ENCODE data around the gene CASKIN1.
"Not testable (repeated sequence)": the region's sequence is repeated elsewhere in the genome, so short reads cannot be mapped to it uniquely, and the experiment has no call there.

Gene CASKIN1

DNA sequence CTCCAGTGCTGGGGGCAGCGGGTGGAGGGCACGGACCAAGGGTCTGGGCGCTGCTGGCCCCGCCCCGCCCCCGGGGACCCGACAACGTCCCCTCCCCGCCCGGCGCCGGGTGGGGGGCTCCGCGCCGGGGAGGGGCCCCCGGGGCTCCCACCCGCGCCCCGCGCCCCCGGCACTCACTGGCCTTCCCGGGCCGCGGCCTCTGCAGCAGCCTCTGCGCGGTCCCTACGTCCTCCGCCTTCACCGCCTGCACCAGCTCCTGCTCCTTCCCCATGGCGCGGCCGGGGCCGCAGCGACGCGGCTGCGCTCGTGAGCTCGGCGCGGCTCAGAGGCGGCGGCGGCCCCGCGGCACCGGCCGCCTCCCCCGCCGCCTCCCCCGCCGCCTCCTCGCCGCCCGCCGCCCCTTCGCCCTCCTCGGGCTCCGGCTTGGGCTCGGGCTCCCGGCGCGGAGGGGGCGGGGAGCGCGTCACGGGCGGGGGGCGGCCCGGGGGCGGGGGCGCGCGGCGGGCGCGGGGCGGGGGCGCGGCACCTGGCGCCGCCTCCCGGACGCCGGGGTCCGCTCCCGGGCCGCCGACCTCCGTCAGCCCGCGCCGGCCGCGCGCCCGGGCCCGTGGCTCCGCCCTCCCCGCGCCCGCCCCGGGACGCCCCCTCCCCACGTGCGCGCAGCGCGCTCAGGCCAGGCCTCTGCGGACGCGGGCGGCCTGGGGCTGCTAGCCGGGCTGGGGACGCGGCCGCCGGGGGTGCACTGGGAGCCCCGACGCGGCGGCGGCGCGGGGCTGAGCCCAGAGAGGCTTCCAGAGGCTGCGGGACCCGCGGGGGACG, at the start of gene CASKIN1:
Gene CASKIN1, minus strand, starts transcription at position 444 of the 819 bp plus-strand sequence. Its CDS starts 173 bp downstream, at position 271.
- DNase-seq: no peak

DNA sequence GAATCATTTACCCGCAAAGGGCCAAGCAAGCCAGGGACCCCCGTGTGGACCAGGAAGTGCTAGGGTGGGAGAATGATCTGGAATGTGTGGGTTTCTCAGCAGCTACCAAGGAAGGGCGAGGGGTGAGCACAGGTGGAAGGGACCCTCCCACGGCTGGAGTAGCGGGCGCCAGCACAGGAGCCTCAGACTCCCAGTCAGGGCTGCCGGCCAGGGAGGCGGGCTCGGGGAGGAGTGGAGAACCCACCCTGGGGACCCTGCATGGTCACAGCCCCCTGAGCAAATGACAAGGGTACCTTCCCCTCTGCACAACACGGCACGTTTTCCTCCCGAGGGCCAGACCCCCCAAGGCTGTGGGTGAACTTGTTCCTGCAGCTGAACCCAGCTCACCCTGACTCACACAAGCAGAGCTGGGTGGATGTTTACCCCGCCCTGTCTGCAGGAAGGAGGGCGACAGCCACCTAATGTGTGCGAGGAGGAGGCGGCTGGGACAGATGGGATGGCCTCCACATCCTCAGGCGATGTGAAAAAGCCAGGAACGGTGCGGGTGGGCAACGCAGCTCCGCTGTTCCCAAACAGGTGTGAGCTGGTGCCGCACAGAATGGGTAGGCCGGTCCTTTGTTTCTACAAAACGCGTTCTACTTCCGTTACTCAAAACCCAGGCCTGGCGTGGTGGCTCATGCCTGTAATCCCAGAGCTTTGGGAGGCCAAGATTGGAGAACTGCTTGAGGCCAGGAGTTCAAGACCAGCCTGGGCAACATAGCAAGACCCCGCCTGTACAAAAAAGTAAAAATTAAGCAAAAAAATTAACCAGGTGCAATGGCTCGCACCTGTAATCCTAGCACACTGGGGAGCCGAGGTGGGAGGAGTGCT, 48.8 kb upstream of the CASKIN1 start:
- DNase-seq: no peak

DNA sequence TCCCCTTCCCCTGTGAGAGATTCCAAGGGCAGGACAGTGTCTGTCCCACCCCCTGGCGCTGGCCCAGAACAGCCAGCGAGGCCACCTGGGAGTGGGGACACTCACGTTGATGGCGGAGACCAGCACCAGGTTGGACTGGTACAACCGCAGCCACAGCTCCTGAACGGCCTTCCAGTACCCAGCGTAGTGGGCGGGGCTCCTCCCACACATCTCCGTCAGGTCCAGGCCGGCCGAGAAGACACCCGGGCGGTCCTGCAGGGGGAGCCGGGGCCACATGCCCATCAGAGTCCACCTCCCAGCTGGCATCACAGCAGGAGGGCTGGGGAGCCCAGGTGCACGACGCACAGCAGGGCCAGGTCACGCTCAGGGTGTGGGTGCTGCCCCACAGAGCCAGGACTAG, 47.9 kb upstream of the CASKIN1 start:
- DNase-seq: no peak

DNA sequence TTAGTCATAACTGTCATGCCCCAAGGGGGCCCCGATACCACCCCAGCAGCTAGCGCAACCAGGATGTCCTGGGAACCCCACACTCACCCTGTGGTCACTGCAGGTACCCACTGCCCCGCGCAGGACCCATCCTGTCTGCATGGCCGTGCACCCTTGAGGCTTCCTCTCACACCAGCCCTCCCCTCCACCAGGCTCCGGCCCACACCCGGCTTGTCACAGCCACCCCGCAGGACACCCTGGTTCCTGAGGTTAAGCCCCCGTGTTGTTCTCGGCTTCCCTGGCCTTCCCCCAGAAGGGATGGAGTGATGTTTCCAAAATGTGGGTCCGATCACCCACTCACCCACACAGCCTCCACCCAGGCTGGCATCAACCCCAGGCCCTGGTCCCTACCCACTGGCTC, 47.4 kb upstream of the CASKIN1 start:
- no peak for DNase-seq

- no peak for DNase-seq
These were observed 46.7 kb upstream of the CASKIN1 start for GRCh38 chr16:2243031-2243528.

GRCh38 chr16:2242598-2242997, 46.2 kb upstream of the CASKIN1 start:
- DNase-seq: no peak

DNA sequence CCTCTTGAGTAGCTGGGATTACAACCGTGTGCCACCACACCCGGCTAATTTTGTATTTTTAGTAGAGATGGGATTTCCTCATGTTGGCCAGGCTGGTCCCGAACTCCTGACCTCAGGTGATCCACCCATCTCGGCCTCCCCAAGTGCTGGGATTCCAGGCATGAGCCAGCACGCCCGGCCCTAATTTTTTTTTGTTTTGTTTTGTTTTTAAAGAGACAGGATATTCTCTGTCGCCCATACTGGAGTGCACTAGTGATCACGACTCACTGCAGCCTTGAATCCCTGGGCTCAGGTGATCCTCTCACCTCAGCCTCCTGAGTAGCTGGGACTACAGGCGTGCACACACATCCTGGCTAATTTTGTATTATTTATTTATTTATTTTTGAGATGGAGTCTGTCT, 43.9 kb upstream of the CASKIN1 start:
- DNase-seq: not testable (repeated sequence)

DNA sequence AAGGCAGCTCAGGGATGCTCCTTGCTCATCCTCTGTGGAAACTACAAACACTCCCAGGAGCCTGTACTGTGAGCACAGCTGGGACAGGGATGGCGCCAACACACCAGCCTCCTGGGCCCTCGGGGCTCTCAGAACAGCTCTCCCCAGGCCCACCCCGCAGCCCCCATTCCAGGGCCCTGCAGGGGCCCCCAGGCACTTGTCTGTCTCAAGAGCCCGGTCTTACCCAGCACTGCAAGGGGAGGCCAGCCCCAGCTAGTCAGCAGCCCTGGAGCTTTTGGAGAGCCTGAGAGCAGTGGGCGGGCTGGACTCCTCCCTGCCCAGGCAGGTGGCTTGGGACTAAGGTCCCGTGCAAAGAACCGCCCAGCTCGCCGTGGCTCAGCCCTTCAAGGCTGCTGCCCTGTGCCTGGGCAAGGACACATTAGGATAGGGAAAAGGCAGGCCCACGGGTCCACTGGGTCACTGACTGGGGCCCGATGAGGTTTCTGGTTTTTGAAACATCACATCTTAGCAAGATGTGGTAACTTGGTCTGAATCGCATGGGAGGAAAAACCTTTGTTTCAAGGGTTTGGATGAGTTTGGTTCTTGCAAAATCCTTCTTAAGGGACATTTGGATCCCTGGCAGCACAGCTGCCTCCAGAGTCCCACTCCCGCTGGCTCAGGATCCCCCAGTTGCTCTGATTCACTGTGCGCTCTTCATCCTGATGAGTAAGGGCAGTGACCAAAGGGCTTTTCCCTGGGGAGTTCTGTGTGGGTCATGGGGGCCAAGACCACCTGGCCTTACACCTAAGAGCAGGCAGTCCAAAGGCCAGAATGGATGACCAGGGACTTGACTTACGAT, 42.7 kb upstream of the CASKIN1 start:
- no peak for DNase-seq

- DNase-seq: no peak
These were observed 41.9 kb upstream of the CASKIN1 start for GRCh38 chr16:2238150-2238837.

DNA sequence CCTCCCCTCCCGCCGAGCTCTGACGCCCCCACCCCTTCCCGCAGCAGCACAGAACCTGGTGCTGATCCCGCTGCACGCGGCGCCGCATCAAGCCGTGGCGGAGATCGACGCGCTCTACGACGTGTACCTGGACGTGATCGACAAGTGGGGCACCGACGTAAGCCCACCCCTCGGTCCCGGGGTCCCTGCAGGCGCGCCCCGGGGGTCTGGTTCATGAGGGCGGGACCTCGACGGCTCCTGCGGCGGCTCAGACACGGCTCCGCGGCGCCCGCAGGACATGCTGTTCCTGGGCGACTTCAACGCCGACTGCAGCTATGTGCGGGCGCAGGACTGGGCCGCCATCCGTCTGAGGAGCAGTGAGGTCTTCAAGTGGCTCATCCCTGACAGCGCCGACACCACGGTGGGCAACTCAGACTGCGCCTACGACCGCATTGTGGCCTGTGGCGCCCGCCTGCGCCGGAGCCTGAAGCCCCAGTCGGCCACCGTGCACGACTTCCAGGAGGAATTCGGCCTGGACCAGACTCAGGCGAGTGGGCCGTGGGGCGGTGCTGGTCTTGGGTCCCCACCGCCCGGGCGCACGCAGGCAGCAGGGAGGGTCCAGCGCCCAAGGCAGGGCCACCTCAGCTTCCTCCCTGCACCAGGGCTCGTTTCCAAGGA, 41.2 kb upstream of the CASKIN1 start:
- no peak for DNase-seq

DNA sequence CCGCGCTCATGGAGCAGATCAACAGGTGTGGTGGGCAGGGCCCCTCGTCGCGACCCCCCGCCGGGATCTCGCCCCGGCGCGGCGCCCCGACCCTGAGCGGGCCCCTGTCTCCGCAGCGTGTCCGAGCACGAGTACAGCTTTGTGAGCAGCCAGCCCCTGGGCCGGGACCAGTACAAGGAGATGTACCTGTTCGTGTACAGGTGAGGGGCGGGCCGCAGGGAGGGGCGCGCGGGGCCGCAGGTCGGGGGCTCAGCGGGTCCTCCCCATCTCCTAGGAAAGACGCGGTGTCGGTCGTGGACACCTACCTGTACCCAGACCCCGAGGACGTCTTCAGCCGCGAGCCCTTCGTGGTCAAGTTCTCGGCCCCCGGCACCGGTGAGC, 40.7 kb upstream of the CASKIN1 start:
- no peak for DNase-seq

DNA sequence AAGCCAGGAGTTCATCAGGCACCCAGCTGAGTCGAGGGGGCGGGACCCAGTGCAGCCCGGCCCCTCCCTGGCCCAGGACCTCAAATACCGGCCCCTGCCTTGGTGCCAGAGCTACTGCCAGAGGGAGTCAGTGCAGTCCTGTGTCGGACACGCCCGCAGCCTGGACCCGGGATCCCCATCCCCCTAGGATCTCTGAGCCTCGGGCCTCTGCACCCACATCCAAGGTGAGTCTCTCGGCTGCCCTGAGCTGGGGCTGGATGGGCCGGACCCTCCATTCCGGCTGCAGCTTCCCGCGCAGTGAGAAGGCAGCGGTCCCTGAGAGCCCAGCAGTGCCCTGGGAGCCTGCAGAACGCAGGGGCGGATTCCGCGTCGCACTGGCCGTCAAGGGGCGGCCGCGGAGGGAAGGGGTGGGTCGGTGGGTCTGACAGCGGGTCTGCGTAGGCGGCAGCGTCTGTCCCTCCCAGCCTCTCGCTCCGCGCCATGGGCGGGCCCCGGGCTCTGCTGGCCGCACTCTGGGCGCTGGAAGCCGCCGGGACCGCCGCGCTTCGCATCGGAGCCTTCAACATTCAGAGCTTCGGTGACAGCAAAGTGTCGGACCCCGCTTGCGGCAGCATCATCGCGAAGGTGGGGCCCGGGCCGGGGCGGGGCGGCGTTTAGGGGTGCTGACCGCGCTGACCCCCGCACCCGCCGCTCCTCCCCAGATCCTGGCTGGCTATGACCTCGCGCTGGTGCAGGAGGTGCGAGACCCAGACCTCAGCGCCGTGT, 40.1 kb upstream of the CASKIN1 start, which contains the start of gene DNASE1L2:
Gene DNASE1L2, plus strand, starts transcription at position 108 of the 765 bp plus-strand sequence. Its CDS starts 373 bp downstream, at position 481.
- DNase-seq: no peak

- peak; percentile 84 for DNase-seq
These were observed 39.4 kb upstream of the CASKIN1 start for GRCh38 chr16:2235695-2236336.

DNA sequence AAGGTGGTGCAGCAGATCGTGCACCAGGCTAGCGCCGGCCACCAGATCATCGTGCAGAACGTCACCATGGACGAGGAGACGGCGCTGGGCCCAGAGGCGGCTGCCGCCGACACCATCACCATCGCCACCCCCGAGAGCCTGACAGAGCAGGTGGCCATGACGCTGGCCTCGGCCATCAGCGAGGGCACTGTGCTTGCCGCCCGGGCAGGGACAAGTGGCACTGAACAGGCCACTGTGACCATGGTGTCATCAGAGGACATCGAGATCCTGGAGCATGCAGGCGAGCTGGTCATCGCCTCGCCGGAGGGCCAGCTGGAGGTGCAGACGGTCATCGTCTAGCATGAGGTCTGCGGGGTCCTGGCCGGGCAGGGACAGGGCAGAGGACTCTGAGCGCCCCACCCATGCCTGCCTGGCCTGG, 38.8 kb upstream of the CASKIN1 start:
- DNase-seq: no peak

DNA sequence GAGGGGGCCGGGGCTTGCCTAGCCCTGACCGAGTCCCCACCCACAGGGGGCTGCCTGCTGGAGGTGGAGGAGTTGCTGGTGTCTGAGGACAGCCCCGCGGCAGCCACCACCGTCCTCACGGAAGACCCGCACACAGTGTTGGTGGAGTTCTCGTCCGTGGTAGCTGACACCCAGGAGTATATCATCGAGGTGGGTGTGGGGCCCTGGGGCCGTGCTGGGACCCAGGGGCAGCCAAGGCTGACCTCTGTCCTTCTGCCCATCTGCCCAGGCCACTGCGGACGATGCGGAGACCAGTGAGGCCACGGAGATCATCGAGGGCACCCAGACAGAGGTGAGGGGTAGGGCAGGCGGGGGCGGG, 38.4 kb upstream of the CASKIN1 start:
- no peak for DNase-seq

DNA sequence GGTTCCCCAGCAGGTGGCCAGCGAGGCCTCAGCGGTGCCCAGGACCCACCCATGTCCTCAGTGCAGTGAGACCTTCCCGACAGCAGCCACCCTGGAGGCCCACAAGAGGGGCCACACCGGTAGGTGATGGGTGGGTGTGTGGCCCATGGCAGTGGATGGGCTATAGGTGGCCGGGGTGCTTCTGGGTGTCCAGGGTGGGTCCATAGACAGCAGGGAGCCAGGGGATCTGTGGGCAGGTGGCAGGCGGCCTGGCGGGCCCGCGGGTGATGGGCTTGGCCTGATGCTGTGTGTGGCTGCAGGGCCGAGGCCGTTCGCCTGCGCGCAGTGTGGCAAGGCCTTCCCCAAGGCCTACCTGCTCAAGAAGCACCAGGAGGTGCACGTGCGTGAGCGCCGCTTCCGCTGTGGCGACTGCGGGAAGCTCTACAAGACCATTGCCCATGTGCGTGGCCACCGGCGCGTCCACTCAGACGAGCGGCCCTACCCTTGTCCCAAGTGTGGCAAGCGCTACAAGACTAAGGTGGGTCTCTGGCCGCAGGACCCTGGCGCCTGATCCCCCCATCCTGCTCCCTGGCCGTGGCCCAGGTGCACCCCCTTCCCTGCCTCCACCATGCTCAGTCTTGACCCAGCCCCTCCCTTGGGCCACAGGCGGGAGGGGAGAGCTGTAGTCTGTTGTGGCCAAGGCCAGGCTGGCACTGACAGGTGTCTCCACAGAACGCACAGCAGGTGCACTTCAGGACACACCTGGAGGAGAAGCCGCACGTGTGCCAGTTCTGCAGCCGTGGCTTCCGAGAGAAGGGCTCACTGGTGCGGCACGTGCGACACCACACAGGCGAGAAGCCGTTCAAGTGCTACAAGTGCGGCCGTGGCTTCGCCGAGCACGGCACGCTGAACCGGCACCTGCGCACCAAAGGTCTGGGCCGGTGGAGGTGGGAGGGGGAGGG, 37.7 kb upstream of the CASKIN1 start:
- peak; percentile 61 for DNase-seq

DNA sequence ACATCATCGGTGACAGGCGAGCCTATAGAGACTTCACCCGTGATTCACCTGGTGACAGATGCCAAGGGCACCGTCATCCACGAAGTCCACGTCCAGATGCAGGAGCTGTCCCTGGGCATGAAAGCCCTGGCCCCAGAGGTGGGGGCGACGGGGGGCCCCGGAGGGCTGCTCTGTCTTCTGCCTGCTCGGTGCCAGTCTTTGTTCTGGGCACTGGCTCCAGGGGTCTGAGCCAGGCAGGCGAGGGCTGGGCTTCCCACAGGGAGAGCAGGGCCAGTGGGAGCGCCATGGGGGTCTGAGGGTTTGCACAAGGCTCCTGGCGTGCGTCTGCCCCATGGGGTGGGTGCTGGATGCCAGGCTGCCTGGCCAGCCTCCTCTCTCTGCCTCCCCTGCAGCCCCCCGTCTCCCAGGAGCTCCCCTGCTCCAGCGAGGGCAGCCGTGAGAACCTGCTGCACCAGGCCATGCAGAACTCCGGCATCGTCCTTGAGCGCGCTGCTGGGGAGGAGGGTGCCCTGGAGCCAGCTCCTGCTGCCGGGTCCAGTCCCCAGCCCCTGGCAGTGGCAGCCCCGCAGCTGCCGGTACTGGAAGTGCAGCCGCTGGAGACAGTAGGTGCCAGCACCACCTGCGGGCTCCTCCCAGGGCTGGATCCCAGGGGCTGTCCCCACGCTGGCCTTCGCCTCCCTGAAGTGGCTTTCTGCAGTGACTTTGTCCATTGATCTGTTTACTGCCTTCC, 36.8 kb upstream of the CASKIN1 start:
- DNase-seq: no peak

Data from COR-L47 (cell line).